ENCODE data around the gene GEMIN4.
A peak's percentile ranks its signal among the peaks of the same experiment; 100 is the strongest.
"Not testable (repeated sequence)": the region's sequence is repeated elsewhere in the genome, so short reads cannot be mapped to it uniquely, and the experiment has no call there.

The GEMIN4 gene

GRCh38 chr17:753418-753817 lies 1.4 kb upstream of the GEMIN4 start:
- Histone ChIP-seq H3K27me3 (ENCODE audit: low read depth, low read length) (no peaks in the 10 kb centered on the region), H3K27ac (ENCODE audit: low read length) (no peak overlapping the region), H3K4me3 (ENCODE audit: low read length) (no peak overlapping the region), H3K79me2 (ENCODE audit: low read length) (peaks cover 33% of the 10 kb centered on the region), H3K4me1 (ENCODE audit: low read length) (peaks cover 10% of the 10 kb centered on the region), H3K9me3 (ENCODE audit: insufficient read depth, low read length) (no peaks in the 10 kb centered on the region), H2AFZ (ENCODE audit: low read depth, low read length) (no peak overlapping the region), H3K36me3 (replicated peaks; ENCODE audit: low read depth, low read length) (peaks cover 15% of the 10 kb centered on the region), H4K20me1 (ENCODE audit: insufficient read depth, low read length) (peaks cover under 1% of the 10 kb centered on the region; the same call in 1 of the 2 replicates), H3K4me2 (ENCODE audit: low read length) (no peak overlapping the region), H3K9ac (ENCODE audit: low read length) (no peak overlapping the region)
- TF ChIP-seq CTCF (IDR thresholded peaks at IDR 0.05; ENCODE audit: low read depth, low read length) (no peak), EZH2phosphoT487 (IDR thresholded peaks at IDR 0.05; ENCODE audit: low read depth) (no peak)

- peaks cover 10% of the 10 kb centered on the region for H3K4me1 ChIP-seq (ENCODE audit: low read length)
- peak overlapping the region; percentile 86 for H3K4me2 ChIP-seq (ENCODE audit: low read length)
- peak overlapping the region; percentile 99 for H3K9ac ChIP-seq (ENCODE audit: low read length)
- H2AFZ ChIP-seq (ENCODE audit: low read depth, low read length), result peak overlapping the region; percentile 69; the same call in 1 of the 2 replicates
- TF ChIP-seq EZH2phosphoT487 (IDR thresholded peaks at IDR 0.05; ENCODE audit: low read depth) (no peak), CTCF (IDR thresholded peaks at IDR 0.05; ENCODE audit: low read depth, low read length) (no peak)
- peaks cover 40% of the 10 kb centered on the region for H3K79me2 ChIP-seq (ENCODE audit: low read length)
- peak overlapping the region; percentile 100 for H3K4me3 ChIP-seq (ENCODE audit: low read length)
- H3K36me3 ChIP-seq (replicated peaks; ENCODE audit: low read depth, low read length), result peaks cover 18% of the 10 kb centered on the region
- H3K27me3 ChIP-seq (ENCODE audit: low read depth, low read length), result no peaks in the 10 kb centered on the region
- H3K9me3 ChIP-seq (ENCODE audit: insufficient read depth, low read length), result no peaks in the 10 kb centered on the region
- H3K27ac ChIP-seq (ENCODE audit: low read length), result peak overlapping the region; percentile 61
- peaks cover 3% of the 10 kb centered on the region; the same call in 1 of the 2 replicates for H4K20me1 ChIP-seq (ENCODE audit: insufficient read depth, low read length)
These were observed 656 bp upstream of the GEMIN4 start for GRCh38 chr17:752620-753219.

GRCh38 chr17:751269-752001 lies 629 bp downstream of the GEMIN4 start:
- peak overlapping the region; percentile 99 for H3K9ac ChIP-seq (ENCODE audit: low read length)
- no peaks in the 10 kb centered on the region for H3K27me3 ChIP-seq (ENCODE audit: low read depth, low read length)
- peaks cover 53% of the 10 kb centered on the region for H3K79me2 ChIP-seq (ENCODE audit: low read length)
- H3K4me1 ChIP-seq (ENCODE audit: low read length), result peaks cover 10% of the 10 kb centered on the region
- H3K9me3 ChIP-seq (ENCODE audit: insufficient read depth, low read length), result no peaks in the 10 kb centered on the region
- peaks cover 28% of the 10 kb centered on the region for H3K36me3 ChIP-seq (replicated peaks; ENCODE audit: low read depth, low read length)
- peaks cover 3% of the 10 kb centered on the region; the same call in 1 of the 2 replicates for H4K20me1 ChIP-seq (ENCODE audit: insufficient read depth, low read length)
- TF ChIP-seq EZH2phosphoT487 (IDR thresholded peaks at IDR 0.05; ENCODE audit: low read depth) (no peak), CTCF (IDR thresholded peaks at IDR 0.05; ENCODE audit: low read depth, low read length) (no peak)
- H2AFZ ChIP-seq (ENCODE audit: low read depth, low read length), result peak overlapping the region; percentile 77; the same call in 1 of the 2 replicates
- H3K4me2 ChIP-seq (ENCODE audit: low read length), result peak overlapping the region; percentile 93
- peak overlapping the region; percentile 100 for H3K4me3 ChIP-seq (ENCODE audit: low read length)
- peak overlapping the region; percentile 72 for H3K27ac ChIP-seq (ENCODE audit: low read length)

- no peaks in the 10 kb centered on the region for H3K27me3 ChIP-seq (ENCODE audit: low read depth, low read length)
- peak overlapping the region; percentile 99 for H3K9ac ChIP-seq (ENCODE audit: low read length)
- peaks cover 62% of the 10 kb centered on the region for H3K79me2 ChIP-seq (ENCODE audit: low read length)
- no peaks in the 10 kb centered on the region for H3K9me3 ChIP-seq (ENCODE audit: insufficient read depth, low read length)
- H3K36me3 ChIP-seq (replicated peaks; ENCODE audit: low read depth, low read length), result peaks cover 33% of the 10 kb centered on the region
- no peak overlapping the region for H3K27ac ChIP-seq (ENCODE audit: low read length)
- H3K4me3 ChIP-seq (ENCODE audit: low read length), result peak overlapping the region; percentile 100
- H3K4me2 ChIP-seq (ENCODE audit: low read length), result peak overlapping the region; percentile 93
- no peak overlapping the region for H2AFZ ChIP-seq (ENCODE audit: low read depth, low read length)
- H4K20me1 ChIP-seq (ENCODE audit: insufficient read depth, low read length), result peaks cover 8% of the 10 kb centered on the region
- peaks cover 10% of the 10 kb centered on the region for H3K4me1 ChIP-seq (ENCODE audit: low read length)
- TF ChIP-seq EZH2phosphoT487 (IDR thresholded peaks at IDR 0.05; ENCODE audit: low read depth), result no peak
- no peak for TF ChIP-seq CTCF (IDR thresholded peaks at IDR 0.05; ENCODE audit: low read depth, low read length)
These were observed 1.5 kb downstream of the GEMIN4 start for GRCh38 chr17:750431-751037.

- H3K4me2 ChIP-seq (ENCODE audit: low read length); H3K4me3 ChIP-seq (ENCODE audit: low read length); H3K27ac ChIP-seq (ENCODE audit: low read length); H3K9ac ChIP-seq (ENCODE audit: low read length); H3K9me3 ChIP-seq (ENCODE audit: insufficient read depth, low read length); H2AFZ ChIP-seq (ENCODE audit: low read depth, low read length); H3K27me3 ChIP-seq (ENCODE audit: low read depth, low read length): not testable (repeated sequence)
- Histone ChIP-seq H4K20me1 (ENCODE audit: insufficient read depth, low read length) (peaks cover 17% of the 10 kb centered on the region), H3K36me3 (replicated peaks; ENCODE audit: low read depth, low read length) (peaks cover 44% of the 10 kb centered on the region), H3K79me2 (ENCODE audit: low read length) (peaks cover 73% of the 10 kb centered on the region), H3K4me1 (ENCODE audit: low read length) (peaks cover 10% of the 10 kb centered on the region)
These were observed 2.7 kb downstream of the GEMIN4 start for GRCh38 chr17:749359-749758.
